GM19240 (cell line): Measurements from ENCODE around the gene CRYBG2.
A peak's percentile ranks its signal among the peaks of the same experiment; 100 is the strongest.
"Not testable (repeated sequence)": the region's sequence is repeated elsewhere in the genome, so short reads cannot be mapped to it uniquely, and the experiment has no call there.

Experiments
- DNase-seq: peaks from one replicate; pipeline ENCODE4 v3.0.0; 2011; ENCODE audit warnings: low spot score; ENCODE audit not compliant: insufficient read length

CRYBG2 gene

GRCh38 chr1:26353976-26354820, at the start of gene CRYBG2:
TSS of gene CRYBG2 (minus strand) at chr1:26354130. CDS start at chr1:26346657, 7,473 bp downstream.
- no peak for DNase-seq

- DNase-seq, result no peak
Measured at GRCh38 chr1:26403656-26404055, 49.7 kb upstream of the CRYBG2 start.

- no peak for DNase-seq
Measured at GRCh38 chr1:26401891-26402290, 48.0 kb upstream of the CRYBG2 start.

GRCh38 chr1:26399034-26399433, 45.1 kb upstream of the CRYBG2 start:
- DNase-seq, result no peak

GRCh38 chr1:26395754-26396153, 41.8 kb upstream of the CRYBG2 start:
- no peak for DNase-seq

GRCh38 chr1:26391450-26391849, 37.5 kb upstream of the CRYBG2 start:
- no peak for DNase-seq

- DNase-seq, result no peak
Measured at GRCh38 chr1:26389604-26390247, 35.8 kb upstream of the CRYBG2 start.

- DNase-seq, result no peak
Measured at GRCh38 chr1:26388791-26389445, 35.0 kb upstream of the CRYBG2 start.

- DNase-seq, result no peak
Measured at GRCh38 chr1:26387447-26387846, 33.5 kb upstream of the CRYBG2 start.

- not testable (repeated sequence) for DNase-seq
Measured at GRCh38 chr1:26385063-26385462, 31.1 kb upstream of the CRYBG2 start.

GRCh38 chr1:26384076-26384475, 30.1 kb upstream of the CRYBG2 start:
- no peak for DNase-seq

GRCh38 chr1:26378879-26379251, 24.9 kb upstream of the CRYBG2 start:
- no peak for DNase-seq

GRCh38 chr1:26378088-26378878, 24.4 kb upstream of the CRYBG2 start:
- peak; percentile 87 for DNase-seq

GRCh38 chr1:26376050-26376449, 22.1 kb upstream of the CRYBG2 start:
- DNase-seq, result no peak

GRCh38 chr1:26375081-26375480, 21.2 kb upstream of the CRYBG2 start:
- DNase-seq, result no peak

GRCh38 chr1:26374361-26374760, 20.4 kb upstream of the CRYBG2 start:
- DNase-seq, result not testable (repeated sequence)

GRCh38 chr1:26373789-26374188, 19.9 kb upstream of the CRYBG2 start:
- DNase-seq, result no peak

GRCh38 chr1:26373281-26373680, 19.4 kb upstream of the CRYBG2 start:
- no peak for DNase-seq

- DNase-seq, result not testable (repeated sequence)
Measured at GRCh38 chr1:26372611-26373010, 18.7 kb upstream of the CRYBG2 start, which contains the start of gene ZNF683. TSS of gene ZNF683 (minus strand) at chr1:26372750. CDS start at chr1:26368571, 4,179 bp downstream.

GRCh38 chr1:26372039-26372438, 18.1 kb upstream of the CRYBG2 start:
- no peak for DNase-seq
